Cerebellar nuclear complex (tissue), 1 donor: ENCODE data around the gene MTMR11.

Experiments
- DNase-seq, 2 experiments: peaks; one replicate each; lab custom pipeline; 2025; lab: John Stamatoyannopoulos, UW

Gene MTMR11

GRCh38 chr1:149936992-149937705 is 470 bp upstream of the MTMR11 start:
- DNase-seq, result no peak

- DNase-seq, result no peak
Measured at GRCh38 chr1:149934356-149934755, 2.3 kb downstream of the MTMR11 start.

DNA sequence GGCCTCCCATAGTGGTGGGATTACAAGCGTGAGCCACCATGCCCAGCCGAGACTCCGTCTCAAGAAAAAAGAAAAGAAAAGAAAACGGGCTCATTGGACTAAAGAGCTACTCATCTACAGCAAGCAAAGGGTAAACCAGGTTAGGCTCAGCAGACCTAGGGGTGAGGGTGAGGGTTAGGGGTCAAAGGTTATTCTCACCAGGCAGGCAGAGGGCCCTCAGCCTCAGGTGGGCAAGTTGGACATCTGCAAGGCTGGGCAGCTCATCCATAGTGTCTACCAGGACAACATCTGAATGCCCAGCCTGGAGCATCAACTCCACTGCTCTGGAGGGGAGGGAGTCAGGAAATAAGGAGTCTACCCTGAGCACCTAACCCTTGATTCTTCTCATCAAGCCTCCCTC is 3.5 kb downstream of the MTMR11 start:
- no peak for DNase-seq

DNA sequence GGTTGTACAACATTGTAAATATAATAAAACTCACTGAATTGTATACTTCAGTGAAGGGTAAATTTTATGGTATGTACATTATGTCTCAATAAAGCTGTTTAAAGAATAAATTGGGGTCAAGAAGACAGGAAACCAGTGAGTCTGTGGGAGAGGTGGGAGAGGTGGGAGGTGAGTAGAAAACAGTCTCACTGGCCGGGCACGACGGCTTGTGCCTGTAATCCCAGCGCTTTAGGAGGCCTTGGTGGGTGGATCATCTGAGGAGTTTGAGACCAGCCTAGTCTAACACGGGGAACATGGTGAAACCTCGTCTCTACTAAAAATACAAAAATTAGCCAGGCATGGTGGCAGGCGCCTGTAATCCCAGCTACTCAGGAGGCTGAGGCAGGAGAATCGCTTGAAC is 4.2 kb downstream of the MTMR11 start:
- no peak for DNase-seq

GRCh38 chr1:149931212-149931790 is 5.4 kb downstream of the MTMR11 start:
- no peak for DNase-seq

- DNase-seq, result no peak
Measured at GRCh38 chr1:149929856-149930255, 6.8 kb downstream of the MTMR11 start.

GRCh38 chr1:149928401-149928724 is 8.3 kb downstream of the MTMR11 start:
- no peak for DNase-seq

DNA sequence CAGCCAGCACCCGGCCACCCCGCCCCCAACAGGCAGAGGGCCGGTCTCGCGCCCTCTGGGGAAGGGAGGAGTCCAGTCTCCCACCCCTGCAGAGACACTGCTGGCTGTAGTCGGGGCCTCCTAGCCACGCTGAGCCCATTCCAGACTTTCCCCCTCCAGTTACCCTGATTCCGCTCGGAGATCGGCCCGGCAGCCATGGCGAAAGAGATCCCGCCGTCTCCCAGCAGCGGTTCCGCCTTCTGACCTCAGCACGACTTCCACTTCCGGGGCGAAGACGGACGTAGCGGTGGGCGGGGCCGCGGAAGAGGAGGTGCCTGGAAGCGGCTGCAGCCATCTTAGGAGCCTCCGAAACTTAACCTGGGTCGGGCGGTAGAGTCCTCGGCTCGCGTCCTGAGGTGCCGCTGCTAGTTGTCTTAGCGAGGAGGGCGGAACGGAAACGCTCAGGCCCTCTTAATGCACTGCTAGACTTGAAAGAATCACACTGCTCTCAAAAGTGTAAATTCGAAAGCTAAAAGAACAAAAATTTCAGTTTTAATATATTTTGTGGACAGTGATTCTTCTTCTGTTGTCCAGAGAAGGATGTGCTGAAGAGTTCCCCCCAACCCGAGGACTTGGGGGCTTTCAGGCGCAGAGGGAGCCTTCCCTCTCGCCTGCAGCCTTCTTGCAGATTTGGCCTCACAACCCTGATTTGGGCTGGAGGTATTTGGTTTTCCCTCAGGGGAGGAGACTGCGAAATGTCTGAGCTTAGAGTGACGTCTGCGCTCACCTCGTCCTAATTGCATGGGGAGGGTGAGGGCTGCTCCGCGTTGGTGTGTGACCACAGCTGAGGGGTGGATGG is 8.9 kb downstream of the MTMR11 start, which contains the start of gene SF3B4:
SF3B4 (minus strand) TSS at position 241 of the 838 bp plus-strand sequence; CDS start at position 197, 44 bp downstream.
- peak; percentile 66 to 90 for DNase-seq

- DNase-seq, result no peak
Measured at GRCh38 chr1:149927056-149927562, 9.6 kb downstream of the MTMR11 start.

- no peak for DNase-seq
Measured at GRCh38 chr1:149926296-149926695, 10.4 kb downstream of the MTMR11 start.

DNA sequence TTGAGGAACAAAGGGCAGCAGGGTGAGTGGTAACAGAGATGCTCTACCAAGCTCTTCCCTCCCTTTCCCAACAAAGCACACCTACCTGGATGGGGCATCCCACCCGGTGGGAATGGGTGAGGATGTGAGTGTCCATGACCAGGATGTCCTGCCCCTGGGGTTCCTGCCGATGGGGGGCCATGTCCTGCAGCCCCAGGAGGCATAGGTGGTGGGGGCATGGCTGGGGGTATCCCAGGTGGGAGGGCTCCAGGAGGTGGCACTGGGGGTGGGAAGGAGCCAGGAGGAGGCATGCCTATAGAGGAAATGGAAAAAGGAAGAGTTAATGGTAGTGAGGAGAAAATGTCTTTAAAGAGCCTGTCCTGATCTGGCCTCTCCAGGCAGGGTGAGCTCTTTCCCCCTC is 10.9 kb downstream of the MTMR11 start:
- DNase-seq, result no peak

DNA sequence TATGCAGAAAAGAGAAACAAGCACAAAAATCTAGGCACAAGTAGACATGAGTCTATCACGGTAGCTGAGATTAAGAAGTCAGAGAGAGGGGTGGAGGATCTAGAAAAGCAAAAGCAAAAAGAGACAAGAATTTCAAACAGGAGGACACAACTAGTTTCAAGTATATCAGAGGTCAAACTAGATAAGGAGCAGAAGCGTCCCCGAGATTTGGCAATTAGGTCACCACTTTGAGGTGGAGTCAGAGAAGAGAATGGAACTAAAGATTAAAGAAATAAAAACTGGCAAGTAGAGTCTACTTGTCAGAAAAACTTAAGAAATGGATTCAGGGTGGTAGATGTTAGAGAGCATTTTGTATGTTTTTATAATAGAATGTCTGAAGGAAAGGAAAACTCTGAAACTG is 11.3 kb downstream of the MTMR11 start:
- DNase-seq, result no peak

- DNase-seq, result no peak
Measured at GRCh38 chr1:149923626-149924025, 13.1 kb downstream of the MTMR11 start.

- DNase-seq, result peak; percentile 5 to 52
Measured at GRCh38 chr1:149917571-149918144, 19.0 kb downstream of the MTMR11 start, which contains the start of gene SV2A. Gene SV2A (minus strand): TSS chr1:149917844. CDS start chr1:149913840, 4,004 bp downstream.

DNA sequence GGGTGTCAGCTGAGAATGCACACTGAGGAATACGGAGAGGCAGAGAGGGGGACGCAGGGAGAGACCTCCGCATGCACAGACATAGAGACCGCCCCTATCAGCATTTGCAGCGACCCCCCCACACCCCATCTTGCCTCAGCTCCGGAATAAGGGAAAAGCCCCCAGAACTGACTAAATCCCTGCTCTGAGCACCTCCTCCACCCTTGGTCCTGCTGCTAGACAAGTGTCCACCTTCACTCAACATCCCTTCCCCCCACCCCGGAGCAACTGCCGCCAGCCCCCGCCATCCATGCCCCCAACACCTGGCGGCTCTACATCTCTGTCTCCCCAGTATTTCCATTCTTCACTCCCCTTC is 19.8 kb downstream of the MTMR11 start:
- no peak for DNase-seq

DNA sequence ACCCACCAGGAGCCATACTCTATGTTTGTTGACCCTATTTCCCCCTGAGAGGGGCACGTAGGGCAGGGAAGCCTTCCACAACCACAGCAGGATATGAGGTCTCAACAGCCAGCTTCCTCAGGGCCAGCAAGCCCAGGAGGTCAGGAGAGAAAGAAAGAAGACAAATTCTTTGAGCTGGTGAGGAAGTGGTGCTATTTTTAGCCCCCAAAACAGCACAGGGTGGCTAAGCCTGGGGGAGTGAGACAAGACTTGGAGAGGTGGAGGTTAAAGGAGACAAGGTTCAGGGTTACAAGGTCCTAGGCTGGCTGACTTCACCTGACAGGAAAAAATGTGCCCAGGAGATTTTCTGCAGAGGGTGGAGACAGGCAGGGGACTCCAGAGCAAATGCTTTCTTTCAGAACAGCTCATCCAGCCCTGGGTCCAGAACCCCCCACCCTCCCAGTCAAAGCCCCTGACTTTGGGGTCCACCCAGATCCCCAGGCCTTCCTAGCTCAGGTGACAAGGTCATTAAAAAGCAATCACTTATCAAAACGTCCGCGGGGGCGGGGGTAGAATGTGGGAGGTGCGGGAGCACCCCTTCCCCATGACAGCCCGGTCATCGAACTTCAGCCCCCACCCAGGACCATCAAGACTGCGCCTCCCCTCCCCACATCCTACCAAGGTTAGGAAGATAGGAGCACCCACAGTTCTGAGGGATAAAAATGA is 20.3 kb downstream of the MTMR11 start:
- DNase-seq, result no peak

DNA sequence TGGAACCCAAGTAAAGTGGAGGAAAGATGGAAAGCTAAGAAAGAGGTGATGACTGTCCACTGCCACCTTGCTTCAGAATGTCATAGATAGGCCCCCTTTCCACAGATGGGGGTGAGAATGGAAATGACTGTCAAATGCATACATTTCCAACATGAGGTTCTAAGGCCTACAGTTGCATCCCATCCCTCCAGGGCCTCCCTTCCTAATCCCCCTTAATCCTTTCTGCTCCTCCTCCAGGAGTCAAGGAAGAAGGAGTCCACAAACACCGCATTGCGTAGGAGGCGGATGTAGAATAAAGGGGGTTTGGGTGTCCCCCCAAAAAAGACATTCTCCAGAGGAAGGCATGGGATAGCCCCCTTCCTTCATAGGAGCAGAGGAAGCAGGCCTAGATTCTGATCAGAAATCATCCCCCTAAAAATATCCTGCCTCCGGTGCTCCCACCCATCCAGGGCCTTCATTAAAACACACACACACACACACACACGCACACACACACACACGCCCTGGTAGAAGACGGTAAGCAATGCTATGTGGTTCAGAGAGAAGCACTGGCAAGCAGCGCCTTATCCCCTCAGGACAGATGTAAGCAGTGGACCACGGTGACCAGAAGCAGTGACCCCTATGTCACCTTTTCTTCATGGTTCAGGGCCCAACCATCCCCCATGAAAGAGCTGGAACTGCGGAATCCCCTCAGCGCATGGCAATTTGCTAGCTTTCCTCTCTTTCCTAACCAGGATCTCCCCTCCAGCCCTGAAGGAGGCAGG is 21.1 kb downstream of the MTMR11 start:
- DNase-seq, result no peak

DNA sequence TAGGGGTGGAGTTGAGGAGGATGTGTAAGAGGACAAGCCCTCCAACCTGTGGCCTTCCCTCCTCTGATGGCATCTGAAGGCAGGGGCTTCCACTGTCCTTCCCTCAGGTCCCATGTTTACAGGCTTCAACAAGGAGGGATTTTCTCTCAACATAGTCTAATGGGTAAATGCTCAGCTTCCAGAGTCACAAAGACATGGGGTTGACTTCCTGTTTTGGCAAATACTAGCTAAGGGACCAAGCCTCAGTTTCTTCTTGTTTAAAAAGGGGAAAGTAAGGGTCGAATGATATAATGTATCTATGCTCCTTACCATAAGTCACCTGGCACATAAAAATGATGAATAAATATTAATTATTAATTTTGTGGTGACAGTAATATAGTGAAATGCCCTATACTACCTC is 22.1 kb downstream of the MTMR11 start:
- DNase-seq, result no peak

DNA sequence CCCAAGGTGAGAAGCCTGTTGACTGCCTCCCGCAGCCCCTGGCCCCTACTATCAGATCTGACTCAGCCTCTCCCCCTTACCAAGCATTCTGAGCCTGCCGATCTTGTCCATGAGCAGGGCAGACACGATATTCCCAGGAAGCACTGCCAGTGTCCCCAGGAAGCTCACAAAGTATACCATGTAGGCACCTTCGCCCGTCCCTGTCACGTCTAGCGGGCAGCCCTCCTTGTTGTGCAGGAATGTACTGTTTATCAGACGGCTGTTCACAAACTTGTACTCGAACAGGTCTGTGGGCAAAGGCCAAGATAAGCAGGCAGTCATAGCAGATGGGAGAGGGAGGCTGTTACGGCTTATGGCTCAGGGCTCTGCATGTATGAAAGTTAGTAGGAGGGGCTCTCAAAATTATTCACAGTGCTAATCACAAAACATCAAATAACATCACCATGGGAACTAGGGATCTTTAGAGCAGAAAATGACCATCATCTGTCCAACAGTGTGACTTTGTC is 30.1 kb downstream of the MTMR11 start:
- no peak for DNase-seq

DNA sequence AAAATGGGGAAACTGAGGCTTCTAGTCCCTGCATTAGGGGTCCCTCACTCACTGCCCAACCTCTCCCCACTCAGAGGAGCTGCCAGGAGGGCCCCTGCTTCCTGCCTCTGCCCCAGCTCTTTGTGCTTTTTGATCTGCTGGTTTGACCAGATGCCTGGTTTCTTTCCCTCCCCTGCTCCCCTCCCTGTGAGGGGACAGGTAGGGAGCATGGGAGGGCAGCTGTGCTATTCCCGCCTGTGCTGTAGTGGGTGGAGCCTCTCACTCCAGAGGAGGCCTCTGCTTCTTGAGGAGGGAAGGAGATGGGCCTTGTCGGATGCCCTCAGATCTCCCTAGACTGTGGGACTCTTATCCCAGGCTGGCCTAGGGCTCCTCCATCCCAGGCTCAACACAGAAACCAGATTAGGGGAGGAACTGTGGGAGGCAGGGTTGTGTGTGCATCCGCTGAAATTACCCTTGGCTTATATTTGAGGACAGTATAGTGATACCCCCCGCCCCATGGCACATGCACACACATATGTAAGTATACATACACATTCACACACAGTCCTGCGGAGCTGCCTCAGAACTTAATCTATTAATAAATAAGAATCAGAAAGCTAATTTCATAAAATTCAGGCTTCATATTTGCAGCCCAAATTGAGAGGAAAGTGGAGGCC is 32.7 kb downstream of the MTMR11 start:
- no peak for DNase-seq
